PC-3 (cell line): Measurements from ENCODE around the gene USP54. TPM values are rescaled to one million over a fixed set of nuclear protein-coding genes. Genes with fewer than 3 reads are reported as not detected.
A peak's percentile ranks its signal among the peaks of the same experiment; 100 is the strongest.

ENCODE experiments used
- ATAC-seq: fragments of 200-7000 bp; cut with Tn5 transposase; 2 replicates; pipeline ENCODE4 v1.9.1; 2020; ENCODE audit warnings: mild to moderate bottlenecking, moderate library complexity
- BruUV-seq: library from RNA; stranded (reverse); fragments of 400-500 nt; replicated peaks from 2 replicates; lab custom pipeline; 2021; lab: Mats Ljungman, UMichigan
- CTCF ChIA-PET: fragments of 300-600 bp; sonication (Branson Sonifier 250); formaldehyde crosslinking; loops from one replicate; lab custom pipeline; 2022; ENCODE audit warnings: antibody characterized with exemption; lab: Charles Lee
- POLR2A ChIA-PET: fragments of 300-600 bp; sonication (Branson Sonifier 250); formaldehyde crosslinking; loops from one replicate; lab custom pipeline; 2022; ENCODE audit warnings: antibody characterized with exemption; ENCODE audit not compliant: unreplicated experiment; lab: Charles Lee
- DNase-seq: peaks from one replicate; pipeline ENCODE4 v3.0.0-alpha.2; 2015
- H2AFZ ChIP-seq: fragments of 300-600 bp; sonication (generic); 2 replicates; pipeline ENCODE4 v1.6.0; 2016; ENCODE audit warnings: antibody characterized with exemption, low read length
- H3F3A ChIP-seq: fragments of 300-600 bp; sonication (generic); one replicate; pipeline ENCODE4 v1.6.0; 2017; ENCODE audit warnings: antibody characterized with exemption, low read length, control low read depth, mild to moderate bottlenecking; ENCODE audit not compliant: unreplicated experiment
- H3K27ac ChIP-seq: fragments of 300-600 bp; sonication (generic); 2 replicates; pipeline ENCODE4 v1.5.1; 2016; ENCODE audit warnings: mild to moderate bottlenecking, low read length
- H3K27me3 ChIP-seq: fragments of 300-600 bp; sonication (generic); 2 replicates; pipeline ENCODE4 v1.6.1; 2016; ENCODE audit warnings: low read length, mixed read lengths
- H3K36me3 ChIP-seq: fragments of 300-600 bp; sonication (generic); 2 replicates; pipeline ENCODE4 v1.6.1; 2016; ENCODE audit warnings: low read depth, mixed run types, low read length, mixed read lengths
- H3K4me1 ChIP-seq: fragments of 300-600 bp; sonication (generic); 2 replicates; pipeline ENCODE4 v1.5.1; 2016; ENCODE audit warnings: low read length; ENCODE audit not compliant: insufficient read depth
- H3K4me2 ChIP-seq: fragments of 300-600 bp; sonication (generic); 2 replicates; pipeline ENCODE4 v1.6.0; 2016; ENCODE audit warnings: low read length
- H3K4me3 ChIP-seq: fragments of 300-600 bp; sonication (generic); 2 replicates; pipeline ENCODE4 v1.5.1; 2016; ENCODE audit warnings: mild to moderate bottlenecking, low read length, mixed read lengths
- H3K79me2 ChIP-seq: fragments of 300-600 bp; sonication (generic); 2 replicates; pipeline ENCODE4 v1.6.1; 2017; ENCODE audit warnings: low read length, mixed read lengths
- H3K9ac ChIP-seq: fragments of 300-600 bp; sonication (generic); 2 replicates; pipeline ENCODE4 v1.6.0; 2016; ENCODE audit warnings: mild to moderate bottlenecking, low read length
- H3K9me2 ChIP-seq: fragments of 300-600 bp; sonication (generic); replicated peaks from 2 replicates; pipeline ENCODE4 v1.6.1; 2016; ENCODE audit warnings: mixed run types, low read length, mixed read lengths
- H3K9me3 ChIP-seq: fragments of 300-600 bp; sonication (generic); 2 replicates; pipeline ENCODE4 v1.6.1; 2016; ENCODE audit warnings: low read length, mixed read lengths
- H4K20me1 ChIP-seq: fragments of 300-600 bp; sonication (generic); 2 replicates; pipeline ENCODE4 v1.6.1; 2016; ENCODE audit warnings: low read length, mixed read lengths
- CTCF ChIP-seq: fragments of 300-600 bp; sonication (generic); conservative IDR thresholded peaks from 2 replicates; pipeline ENCODE4 v1.5.1; 2017; ENCODE audit warnings: antibody characterized with exemption, low read depth, mild to moderate bottlenecking, low read length
- EZH2 ChIP-seq: fragments of 300-600 bp; sonication (generic); IDR thresholded peaks from one replicate; pipeline ENCODE4 v1.6.1; 2017; ENCODE audit warnings: antibody characterized with exemption, mild to moderate bottlenecking, low read length; ENCODE audit not compliant: unreplicated experiment
- EZH2phosphoT487 ChIP-seq: fragments of 300-600 bp; sonication (generic); IDR thresholded peaks from 2 replicates; pipeline ENCODE4 v1.6.1; 2018; ENCODE audit warnings: mild to moderate bottlenecking, antibody characterized with exemption, low read length, borderline replicate concordance
- intact Hi-C: fragments of 100-400 bp; cut with micrococcal nuclease; formaldehyde crosslinking; loops from 2 replicates; pipeline ENCODE4 v1.9.0; 2023
- total RNA-seq: library from RNA; depleted of rRNA; stranded (reverse); fragments of >200 nt; gene quantifications from 2 replicates; pipeline ENCODE4 v1.2.3, GENCODE V29; 2014

Gene USP54
- total RNA-seq, 1 experiment from 2014 or later, result 43.7 TPM

GRCh38 chr10:73628405-73628804 lies 37.3 kb upstream of the USP54 start:
- Histone ChIP-seq H2AFZ (no peak overlapping the region), H3K4me1 (peaks cover 14% of the 10 kb centered on the region), H3K4me2 (no peak overlapping the region), H3K9me2 (no peaks in the 10 kb centered on the region), H3K79me2 (peaks cover 38% of the 10 kb centered on the region), H3K36me3 (no peaks in the 10 kb centered on the region), H3K27ac (no peak overlapping the region), H3K9me3 (no peaks in the 10 kb centered on the region), H3K9ac (no peak overlapping the region), H3K4me3 (no peak overlapping the region), H3K27me3 (no peaks in the 10 kb centered on the region), H4K20me1 (no peaks in the 10 kb centered on the region), H3F3A (no peaks in the 10 kb centered on the region)
- no TSS peak for BruUV-seq
- TF ChIP-seq CTCF, result no peak
- TF ChIP-seq EZH2, result no peak
- ChIA-PET POLR2A (no interaction called here), CTCF (interaction anchor here (0.6 kb wide), 1 partner anchor 15 kb away, joined by 3 read pairs; no protein-coding TSS in a partner anchor)
- ATAC-seq (no peak), DNase-seq (no peak)
- intact Hi-C loops, result no loop called here

GRCh38 chr10:73627300-73627699 lies 36.2 kb upstream of the USP54 start:
- Histone ChIP-seq H3K27ac (no peak overlapping the region), H3K4me3 (no peak overlapping the region), H3K79me2 (peaks cover 48% of the 10 kb centered on the region), H3K9ac (no peak overlapping the region), H3K36me3 (no peaks in the 10 kb centered on the region), H4K20me1 (no peaks in the 10 kb centered on the region), H3K9me3 (no peaks in the 10 kb centered on the region), H2AFZ (no peak overlapping the region), H3K9me2 (no peaks in the 10 kb centered on the region), H3K27me3 (no peaks in the 10 kb centered on the region), H3F3A (no peaks in the 10 kb centered on the region), H3K4me2 (peak overlapping the region; percentile 85), H3K4me1 (peaks cover 14% of the 10 kb centered on the region)
- TF ChIP-seq EZH2phosphoT487, result no peak
- no peak for ATAC-seq
- intact Hi-C loops, result no loop called here
- ChIA-PET POLR2A (interaction anchor here (0.6 kb wide), 2 partner anchors 103 to 125 kb away, joined by 5 to 8 read pairs; no protein-coding TSS in a partner anchor), CTCF (interaction anchor here (0.6 to 1.2 kb wide), 2 partner anchors 15 to 124 kb away, joined by 3 to 5 read pairs; no protein-coding TSS in a partner anchor)
- DNase-seq, result no peak
- no TSS peak for BruUV-seq

- TF ChIP-seq CTCF (no peak), EZH2phosphoT487 (no peak), EZH2 (no peak)
- ChIA-PET CTCF (interaction anchor here (0.5 to 1.8 kb wide), 5 partner anchors 16 to 213 kb away, joined by 3 to 10 read pairs (median 5); no protein-coding TSS in a partner anchor), POLR2A (interaction anchor here (0.5 to 1.7 kb wide), 11 partner anchors 12 to 159 kb away, joined by 3 to 25 read pairs (median 7); partner anchors contain the start of genes PPP3CB and USP54)
- Histone ChIP-seq H3K4me1 (peaks cover 14% of the 10 kb centered on the region), H3K36me3 (no peaks in the 10 kb centered on the region), H3K9me3 (no peaks in the 10 kb centered on the region), H3K9me2 (no peaks in the 10 kb centered on the region), H3K4me2 (peak overlapping the region; percentile 85), H3K79me2 (peaks cover 49% of the 10 kb centered on the region), H3F3A (no peaks in the 10 kb centered on the region), H2AFZ (peak overlapping the region; percentile 96), H3K27ac (peak overlapping the region; percentile 40), H3K4me3 (peak overlapping the region; percentile 76), H3K9ac (peak overlapping the region; percentile 80), H4K20me1 (no peaks in the 10 kb centered on the region), H3K27me3 (no peaks in the 10 kb centered on the region)
- ATAC-seq, result peak; percentile 97
- BruUV-seq, result TSS peak; percentile 88
- DNase-seq, result peak; percentile 100
- intact Hi-C loops, result loop anchor here (1.0 kb wide), 5 partner anchors 18 to 130 kb away; partner anchors contain the start of genes PPP3CB and USP54
Observed at GRCh38 chr10:73625884-73626752, 35.0 kb upstream of the USP54 start.
